Panc1 (cell line): ENCODE data around the gene GPATCH8.

ENCODE experiments used
- CTCF ChIP-seq: fragments of 450-650 bp; IDR thresholded peaks from 2 replicates; pipeline ENCODE4 v1.5.1; 2017; ENCODE audit warnings: mild to moderate bottlenecking
- POLR2AphosphoS5 ChIP-seq: IDR thresholded peaks from 2 replicates; pipeline ENCODE4 v1.6.1; 2012; ENCODE audit warnings: mild to moderate bottlenecking, low read depth, low read length, moderate library complexity
- REST ChIP-seq, 2 experiments: IDR thresholded peaks; 2 replicates each; pipeline ENCODE4 v1.6.1; 2011 to 2012; ENCODE audit warnings: low read depth in 2 of 2, control low read depth in 1 of 2, low read length in 1 of 2, mild to moderate bottlenecking in 1 of 2, moderate library complexity in 1 of 2; ENCODE audit not compliant: insufficient read depth in 1 of 2
- SIN3A ChIP-seq: IDR thresholded peaks from 2 replicates; pipeline ENCODE4 v1.6.1; 2012; ENCODE audit warnings: low read depth, mild to moderate bottlenecking, low read length, moderate library complexity, borderline replicate concordance; ENCODE audit not compliant: insufficient read depth
- TCF7L2 ChIP-seq: IDR thresholded peaks from 2 replicates; pipeline ENCODE4 v1.6.1; 2011; ENCODE audit warnings: mild to moderate bottlenecking, low read depth, low read length, inconsistent platforms

GRCh38 chr17:44436336-44436735 is 66.9 kb downstream of the GPATCH8 start:
- TF ChIP-seq CTCF (no peak), POLR2AphosphoS5 (no peak), TCF7L2 (no peak), SIN3A (no peak), REST (IDR thresholded peaks at IDR 0.05; ENCODE audit: insufficient read depth in 1 of 2, low read depth in 2 of 2, low read length in 1 of 2) (no peak)
